Activated CD8-positive, alpha-beta memory T cell treated with anti-CD3 and anti-CD28 coated beads for 1 hour (primary cell): Measurements from ENCODE around the gene TFEB.

Experiments
- DNase-seq, 2 donors: peaks; one replicate each; pipeline ENCODE4 v3.0.0-alpha.2; 2020; ENCODE audit warnings: low read depth in 1 of 2; ENCODE audit errors: extremely low read depth in 1 of 2

Gene TFEB

GRCh38 chr6:41740366-41741162 lies 5.2 kb upstream of the TFEB start:
- no peak for DNase-seq

GRCh38 chr6:41739041-41739440 lies 3.6 kb upstream of the TFEB start:
- no peak for DNase-seq

- no peak for DNase-seq
These were observed 2.3 kb upstream of the TFEB start for GRCh38 chr6:41737591-41738130.

GRCh38 chr6:41736800-41737555 lies 1.6 kb upstream of the TFEB start:
- DNase-seq, result no peak

- DNase-seq, result no peak
These were observed 852 bp upstream of the TFEB start for GRCh38 chr6:41736186-41736733.

GRCh38 chr6:41734666-41735426 lies 562 bp downstream of the TFEB start:
- DNase-seq, result peak in 1 of 2 donors; percentile 62

GRCh38 chr6:41733707-41734665 lies 1.4 kb downstream of the TFEB start:
- DNase-seq, result peak in 1 of 2 donors; percentile 52

- no peak for DNase-seq
These were observed 2.1 kb downstream of the TFEB start for GRCh38 chr6:41733360-41733706.

- DNase-seq, result peak in 1 of 2 donors; percentile 37
These were observed 2.6 kb downstream of the TFEB start for GRCh38 chr6:41732591-41733359.

GRCh38 chr6:41732149-41732548 lies 3.3 kb downstream of the TFEB start:
- no peak for DNase-seq

- DNase-seq, result no peak
These were observed 3.8 kb downstream of the TFEB start for GRCh38 chr6:41731561-41732086.

GRCh38 chr6:41730531-41731436 lies 4.6 kb downstream of the TFEB start:
- DNase-seq, result no peak

GRCh38 chr6:41729624-41730023 lies 5.8 kb downstream of the TFEB start:
- no peak for DNase-seq

- no peak for DNase-seq
These were observed 6.5 kb downstream of the TFEB start for GRCh38 chr6:41728954-41729353.

GRCh38 chr6:41728073-41728936 lies 7.1 kb downstream of the TFEB start:
- DNase-seq, result no peak

- DNase-seq, result no peak
These were observed 7.7 kb downstream of the TFEB start for GRCh38 chr6:41727705-41728072.

- no peak for DNase-seq
These were observed 8.5 kb downstream of the TFEB start for GRCh38 chr6:41726876-41727275.
